Measurements from ENCODE around the gene CPNE8. TPM values are rescaled to one million over a fixed set of nuclear protein-coding genes. Genes with fewer than 3 reads are reported as not detected.

Gene CPNE8
- total and polyA plus RNA-seq, 4 donors = 5.8 to 40.2 (median 20.3) TPM

DNA sequence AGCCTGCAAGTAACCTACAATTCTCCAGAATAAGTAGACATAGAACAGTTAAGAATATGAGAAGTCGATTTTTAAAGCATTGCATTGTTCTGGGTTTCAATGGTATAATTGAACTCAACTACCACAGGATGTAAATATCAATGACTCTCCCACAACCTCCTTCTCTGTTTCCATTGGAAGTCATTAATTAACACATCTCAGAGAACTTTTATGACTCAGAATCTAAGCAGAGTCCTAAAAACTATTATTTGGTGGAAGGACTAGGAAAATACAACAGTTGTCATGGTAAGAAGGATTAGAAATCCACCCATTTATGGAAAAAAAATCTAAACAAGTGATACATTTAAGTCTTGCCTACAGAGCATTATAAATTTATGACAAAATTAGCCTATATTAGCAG lies 21.1 kb upstream of the CPNE8 start:
- intact Hi-C loops (cut with DNase I) = no loop called here
- Histone ChIP-seq H3K4me1 (ENCODE audit: control insufficient read depth in 1 of 2, insufficient read depth in 2 of 2, low read length in 2 of 2) (no peaks in the 10 kb centered on the region), H3K36me3 (ENCODE audit: control insufficient read depth in 1 of 2, insufficient read depth in 2 of 2, low read length in 1 of 2) (no peaks in the 10 kb centered on the region), H3K27ac (ENCODE audit: low read depth in 1 of 2, low read length in 2 of 2) (no peak overlapping the region), H3K27me3 (ENCODE audit: control insufficient read depth in 1 of 2, insufficient read depth in 2 of 2, low read length in 1 of 2) (no peaks in the 10 kb centered on the region), H3K4me3 (ENCODE audit: low read length in 2 of 2) (no peak overlapping the region), H3K9me3 (ENCODE audit: control insufficient read depth, low read length) (no peaks in the 10 kb centered on the region)
- WGBS, 2 donors = 58 to 59% methylated on average over 1 of the region's 1 CpG
- ATAC-seq (ENCODE audit: low FRiP score) = no peak
- no peak for DNase-seq

DNA sequence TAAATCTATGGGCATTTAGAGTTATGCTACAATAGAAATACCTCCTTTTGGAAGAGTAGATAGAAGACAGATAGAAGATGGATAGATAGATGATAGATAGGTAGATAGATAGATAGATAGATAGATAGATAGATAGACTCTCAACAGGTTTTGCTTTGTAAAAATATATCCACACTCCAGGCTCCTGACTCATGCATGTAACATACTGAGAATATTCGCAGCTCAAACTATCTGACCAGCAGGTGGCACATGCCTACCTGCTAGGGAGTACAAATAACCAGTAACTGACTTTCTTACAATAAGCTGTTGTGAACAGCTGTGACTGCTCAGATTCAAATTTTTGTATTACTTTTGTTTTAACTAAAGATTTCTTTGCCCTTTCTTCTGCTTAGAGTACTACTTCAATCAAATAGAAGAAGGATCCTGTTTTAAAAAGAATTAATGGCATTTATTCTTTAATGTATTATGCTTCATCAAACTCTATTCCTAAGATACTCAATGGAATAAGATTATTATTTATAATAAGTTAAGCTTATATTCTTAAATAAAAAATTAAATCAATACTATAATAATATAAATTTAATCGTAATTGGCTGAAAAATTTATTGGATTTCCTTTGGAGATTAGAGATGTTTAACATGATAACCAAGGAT lies 15.8 kb upstream of the CPNE8 start:
- DNase-seq (no peak), ATAC-seq (ENCODE audit: low FRiP score) (no peak)
- Histone ChIP-seq H3K9me3 (ENCODE audit: control insufficient read depth, low read length) (no peaks in the 10 kb centered on the region), H3K4me3 (ENCODE audit: low read length in 2 of 2) (no peak overlapping the region), H3K27me3 (ENCODE audit: control insufficient read depth in 1 of 2, insufficient read depth in 2 of 2, low read length in 1 of 2) (no peaks in the 10 kb centered on the region), H3K4me1 (ENCODE audit: control insufficient read depth in 1 of 2, insufficient read depth in 2 of 2, low read length in 2 of 2) (no peaks in the 10 kb centered on the region), H3K27ac (ENCODE audit: low read depth in 1 of 2, low read length in 2 of 2) (no peak overlapping the region), H3K36me3 (ENCODE audit: control insufficient read depth in 1 of 2, insufficient read depth in 2 of 2, low read length in 1 of 2) (no peaks in the 10 kb centered on the region)
- intact Hi-C loops (cut with DNase I) = no loop called here
- 21 to 23% methylated on average over 2 of the region's 2 CpGs for WGBS, 2 donors

DNA sequence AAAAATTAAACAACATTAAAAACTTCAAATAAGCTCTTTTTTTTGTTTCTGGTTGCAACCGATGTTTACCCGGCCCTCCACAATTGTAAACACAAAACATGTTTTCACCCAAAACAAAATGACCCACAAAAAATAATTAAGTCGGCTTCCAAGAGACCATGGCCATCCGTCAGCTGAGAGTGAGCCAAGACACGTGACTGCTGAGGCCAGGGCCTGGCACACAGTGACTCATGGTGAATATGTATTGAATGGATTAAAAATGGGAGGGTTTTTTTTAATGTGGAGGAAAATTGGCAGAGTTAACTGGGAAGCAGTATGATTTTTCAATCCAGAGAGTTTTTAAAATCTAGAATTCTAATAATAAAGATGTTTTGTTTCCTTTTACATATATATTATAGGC lies 13.8 kb upstream of the CPNE8 start:
- no peaks in the 10 kb centered on the region for H3K36me3 ChIP-seq (ENCODE audit: control insufficient read depth in 1 of 2, insufficient read depth in 2 of 2, low read length in 1 of 2)
- H3K27me3 ChIP-seq (ENCODE audit: control insufficient read depth in 1 of 2, insufficient read depth in 2 of 2, low read length in 1 of 2) = no peaks in the 10 kb centered on the region
- H3K4me3 ChIP-seq (ENCODE audit: low read length in 2 of 2) = no peak overlapping the region
- no peak overlapping the region for H3K27ac ChIP-seq (ENCODE audit: low read depth in 1 of 2, low read length in 2 of 2)
- ATAC-seq (ENCODE audit: low FRiP score) = no peak
- no peaks in the 10 kb centered on the region for H3K4me1 ChIP-seq (ENCODE audit: control insufficient read depth in 1 of 2, insufficient read depth in 2 of 2, low read length in 2 of 2)
- DNase-seq = no peak
- intact Hi-C loops (cut with DNase I) = no loop called here
- WGBS, 2 donors = 44 to 54% methylated on average over 5 of the region's 5 CpGs
- no peaks in the 10 kb centered on the region for H3K9me3 ChIP-seq (ENCODE audit: control insufficient read depth, low read length)

DNA sequence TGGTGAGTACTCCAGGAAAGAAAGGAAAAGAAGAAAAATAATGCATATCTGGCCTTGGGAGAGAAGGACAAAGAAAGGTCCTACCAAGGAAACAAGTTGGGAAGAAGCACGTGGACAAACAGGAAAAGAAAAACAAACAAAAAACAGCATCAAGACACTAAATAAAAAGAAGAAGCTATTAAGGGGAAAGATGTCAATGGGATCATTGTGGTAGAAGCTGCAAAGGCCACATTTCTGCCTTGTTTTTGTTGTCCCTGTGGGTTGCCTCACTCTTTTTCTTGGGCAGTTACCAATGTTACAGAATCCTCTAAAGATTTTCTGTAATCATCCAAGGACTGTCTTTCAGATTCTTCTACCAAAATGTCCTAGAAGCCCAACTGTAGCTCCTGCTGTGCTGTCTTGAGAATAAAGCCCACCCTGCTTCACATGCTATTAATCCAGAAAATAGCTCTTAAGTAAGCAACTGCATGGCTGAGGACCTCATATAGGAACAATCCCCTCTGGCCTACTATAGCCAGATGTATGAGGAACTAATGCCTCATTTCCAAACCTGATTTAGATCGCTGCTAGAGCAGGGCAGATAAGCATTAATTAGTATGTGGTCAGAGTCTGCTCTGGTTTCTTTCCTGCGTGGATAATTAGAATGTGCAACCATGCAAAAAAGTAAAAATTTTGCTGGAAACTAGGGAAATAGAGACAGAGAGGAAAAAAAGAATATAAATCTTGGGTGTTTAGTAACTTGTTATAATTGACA lies 10.2 kb upstream of the CPNE8 start:
- intact Hi-C loops (cut with DNase I) = no loop called here
- H3K27ac ChIP-seq (ENCODE audit: low read depth in 1 of 2, low read length in 2 of 2) = no peak overlapping the region
- DNase-seq = no peak

DNA sequence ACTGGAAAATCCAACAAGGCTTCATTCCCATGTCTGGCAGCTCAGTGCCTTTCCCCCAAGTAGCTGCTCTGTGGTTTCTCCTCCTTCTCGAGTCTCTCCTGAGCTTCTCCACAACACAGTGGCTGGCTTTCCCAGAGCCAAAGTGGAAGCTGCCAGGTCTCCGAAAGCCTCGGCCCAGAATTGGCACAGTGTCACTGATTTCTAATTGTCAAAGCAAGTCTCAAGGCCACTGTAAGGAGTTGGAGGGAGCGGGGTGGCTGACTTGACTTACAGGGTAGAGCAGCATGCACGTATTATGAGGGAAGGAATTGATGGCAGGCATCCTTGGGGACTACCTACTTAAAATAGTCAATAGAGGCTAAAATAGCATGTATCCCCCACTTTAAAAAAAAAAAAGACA lies 6.7 kb upstream of the CPNE8 start:
- ATAC-seq (ENCODE audit: low FRiP score) = no peak
- no peaks in the 10 kb centered on the region for H3K27me3 ChIP-seq (ENCODE audit: control insufficient read depth in 1 of 2, insufficient read depth in 2 of 2, low read length in 1 of 2)
- no peak overlapping the region for H3K27ac ChIP-seq (ENCODE audit: low read depth in 1 of 2, low read length in 2 of 2)
- no peaks in the 10 kb centered on the region for H3K36me3 ChIP-seq (ENCODE audit: control insufficient read depth in 1 of 2, insufficient read depth in 2 of 2, low read length in 1 of 2)
- no peaks in the 10 kb centered on the region for H3K4me1 ChIP-seq (ENCODE audit: control insufficient read depth in 1 of 2, insufficient read depth in 2 of 2, low read length in 2 of 2)
- H3K9me3 ChIP-seq (ENCODE audit: control insufficient read depth, low read length) = no peaks in the 10 kb centered on the region
- no peak overlapping the region for H3K4me3 ChIP-seq (ENCODE audit: low read length in 2 of 2)
- WGBS, 2 donors = 59 to 69% methylated on average over 5 of the region's 5 CpGs
- intact Hi-C loops (cut with DNase I) = no loop called here
- DNase-seq = peak in 1 of 2 donors; percentile 34

More for the DNA sequence above, 10.2 kb upstream of the CPNE8 start:
- no peaks in the 10 kb centered on the region for H3K4me1 ChIP-seq (ENCODE audit: control insufficient read depth in 1 of 2, insufficient read depth in 2 of 2, low read length in 2 of 2)
- no peaks in the 10 kb centered on the region for H3K36me3 ChIP-seq (ENCODE audit: control insufficient read depth in 1 of 2, insufficient read depth in 2 of 2, low read length in 1 of 2)
- no peaks in the 10 kb centered on the region for H3K9me3 ChIP-seq (ENCODE audit: control insufficient read depth, low read length)
- no peak for ATAC-seq (ENCODE audit: low FRiP score)
- H3K4me3 ChIP-seq (ENCODE audit: low read length in 2 of 2) = no peak overlapping the region
- no peaks in the 10 kb centered on the region for H3K27me3 ChIP-seq (ENCODE audit: control insufficient read depth in 1 of 2, insufficient read depth in 2 of 2, low read length in 1 of 2)
- WGBS, 2 donors = 61 to 68% methylated on average over 3 of the region's 3 CpGs

DNA sequence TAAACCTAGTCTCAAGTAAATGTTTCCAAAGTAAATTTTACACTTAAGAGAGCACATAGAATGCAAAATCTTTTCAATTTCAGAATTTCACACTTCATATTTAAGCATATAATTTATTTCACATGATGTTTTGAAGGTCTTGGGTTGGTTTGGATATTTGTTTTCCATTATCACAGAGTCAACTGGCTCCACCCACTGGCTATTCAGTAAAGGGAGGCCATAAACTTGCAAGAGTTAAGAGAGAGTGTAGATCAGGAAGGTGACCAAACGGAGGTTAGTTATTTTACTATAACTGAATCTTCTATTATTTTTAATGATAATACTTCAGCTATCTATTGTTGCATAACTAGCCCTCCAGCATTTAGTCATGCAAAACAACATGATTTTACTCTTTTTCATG lies 6.2 kb upstream of the CPNE8 start:
- no peak for ATAC-seq (ENCODE audit: low FRiP score)
- 38 to 54% methylated on average over 1 of the region's 1 CpG for WGBS, 2 donors
- H3K36me3 ChIP-seq (ENCODE audit: control insufficient read depth in 1 of 2, insufficient read depth in 2 of 2, low read length in 1 of 2) = no peaks in the 10 kb centered on the region
- no peaks in the 10 kb centered on the region for H3K4me1 ChIP-seq (ENCODE audit: control insufficient read depth in 1 of 2, insufficient read depth in 2 of 2, low read length in 2 of 2)
- intact Hi-C loops (cut with DNase I) = no loop called here
- no peak overlapping the region for H3K27ac ChIP-seq (ENCODE audit: low read depth in 1 of 2, low read length in 2 of 2)
- DNase-seq = no peak
- H3K4me3 ChIP-seq (ENCODE audit: low read length in 2 of 2) = no peak overlapping the region
- H3K9me3 ChIP-seq (ENCODE audit: control insufficient read depth, low read length) = no peaks in the 10 kb centered on the region
- no peaks in the 10 kb centered on the region for H3K27me3 ChIP-seq (ENCODE audit: control insufficient read depth in 1 of 2, insufficient read depth in 2 of 2, low read length in 1 of 2)

DNA sequence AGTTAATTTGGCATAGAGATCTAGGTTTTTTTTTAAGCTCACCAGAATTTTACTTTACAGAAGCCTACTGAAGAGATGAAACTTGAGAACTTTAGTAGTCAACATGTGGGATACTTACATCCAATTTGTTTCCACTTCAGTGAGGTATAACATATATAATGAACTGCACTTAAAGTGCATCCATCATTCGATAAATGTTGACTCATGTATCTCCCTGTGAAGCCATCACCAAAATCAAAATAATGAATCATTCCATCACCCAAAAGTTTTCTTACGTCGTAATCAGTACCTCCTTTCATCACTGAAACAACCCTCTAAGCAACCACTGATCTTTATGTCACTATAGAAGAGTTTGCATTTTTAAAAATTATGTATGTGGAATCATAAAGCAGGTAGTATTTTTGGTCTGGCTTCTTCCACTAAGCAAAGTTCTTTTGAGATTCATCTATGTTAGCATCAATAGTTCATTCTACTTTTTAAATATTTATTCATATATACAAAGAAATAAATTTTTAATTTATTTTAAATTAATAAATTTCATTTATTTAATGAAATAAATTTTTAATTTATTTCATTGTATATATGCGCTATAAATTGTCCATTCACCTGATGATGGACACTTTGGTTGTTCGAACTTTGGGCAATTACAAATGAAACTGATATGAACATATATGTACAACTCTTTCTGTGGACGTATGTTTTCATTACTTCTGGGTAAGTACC lies 2.0 kb upstream of the CPNE8 start:
- H3K9me3 ChIP-seq (ENCODE audit: control insufficient read depth, low read length) = no peaks in the 10 kb centered on the region
- peak overlapping the region; percentile 34 to 60 for H3K4me3 ChIP-seq (ENCODE audit: low read length in 2 of 2)
- no peaks in the 10 kb centered on the region for H3K27me3 ChIP-seq (ENCODE audit: control insufficient read depth in 1 of 2, insufficient read depth in 2 of 2, low read length in 1 of 2)
- 52 to 56% methylated on average over 6 of the region's 6 CpGs for WGBS, 2 donors
- no peak for ATAC-seq (ENCODE audit: low FRiP score)
- no peak for DNase-seq
- no peaks in the 10 kb centered on the region for H3K4me1 ChIP-seq (ENCODE audit: control insufficient read depth in 1 of 2, insufficient read depth in 2 of 2, low read length in 2 of 2)
- intact Hi-C loops (cut with DNase I) = no loop called here
- no peak overlapping the region for H3K27ac ChIP-seq (ENCODE audit: low read depth in 1 of 2, low read length in 2 of 2)
- no peaks in the 10 kb centered on the region for H3K36me3 ChIP-seq (ENCODE audit: control insufficient read depth in 1 of 2, insufficient read depth in 2 of 2, low read length in 1 of 2)

DNA sequence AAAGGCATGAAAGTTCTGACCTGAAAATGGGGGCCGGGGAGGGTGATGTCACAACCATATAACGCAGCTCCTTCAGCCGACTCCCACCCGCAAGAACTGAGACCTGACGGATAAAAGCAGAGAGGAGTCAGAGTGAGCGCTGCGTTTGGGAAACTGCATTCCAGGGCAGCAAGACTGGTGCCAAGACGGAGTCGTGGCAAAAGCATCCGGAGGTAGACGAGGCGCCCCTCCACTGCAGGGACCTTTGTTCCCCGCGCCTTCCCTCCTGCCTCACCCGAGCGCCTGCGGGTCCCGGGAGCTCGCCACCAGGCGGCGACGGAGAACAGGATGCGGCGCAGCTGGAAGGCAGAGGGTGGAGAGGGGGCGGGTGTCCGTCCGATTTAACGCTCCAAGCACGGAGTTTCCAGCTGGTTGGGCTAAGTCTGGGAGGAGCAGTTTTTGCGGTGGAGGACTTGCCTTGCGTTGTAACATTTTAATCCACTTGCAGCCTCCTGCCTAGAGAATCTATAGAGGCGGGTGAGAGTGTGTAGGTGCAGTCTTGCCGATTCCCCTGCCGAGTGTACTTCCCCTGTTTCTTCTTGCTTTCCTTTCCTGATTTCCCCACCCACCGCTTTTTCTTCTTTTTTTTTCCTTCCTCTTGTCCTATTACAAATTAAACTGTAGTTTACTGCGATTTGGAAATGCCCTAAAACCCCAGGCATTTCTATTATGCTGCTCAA lies 1.2 kb upstream of the CPNE8 start:
- peak overlapping the region; percentile 33 to 70 for H3K27ac ChIP-seq (ENCODE audit: low read depth in 1 of 2, low read length in 2 of 2)
- no peaks in the 10 kb centered on the region for H3K36me3 ChIP-seq (ENCODE audit: control insufficient read depth in 1 of 2, insufficient read depth in 2 of 2, low read length in 1 of 2)
- H3K9me3 ChIP-seq (ENCODE audit: control insufficient read depth, low read length) = no peaks in the 10 kb centered on the region
- intact Hi-C loops (cut with DNase I) = no loop called here
- peak overlapping the region; percentile 34 to 60 for H3K4me3 ChIP-seq (ENCODE audit: low read length in 2 of 2)
- ATAC-seq (ENCODE audit: low FRiP score) (peak; percentile 91), DNase-seq (peak; percentile 92 to 97)
- 0 to 1% methylated on average over 36 of the region's 36 CpGs for WGBS, 2 donors
- no peaks in the 10 kb centered on the region for H3K27me3 ChIP-seq (ENCODE audit: control insufficient read depth in 1 of 2, insufficient read depth in 2 of 2, low read length in 1 of 2)
- H3K4me1 ChIP-seq (ENCODE audit: control insufficient read depth in 1 of 2, insufficient read depth in 2 of 2, low read length in 2 of 2) = no peaks in the 10 kb centered on the region
